B cell (primary cell): ENCODE data around the gene SLC39A11. TPM values are rescaled to one million over a fixed set of nuclear protein-coding genes. Genes with fewer than 3 reads are reported as not detected.

Source experiments
- ATAC-seq: fragments of 200-7000 bp; cut with Tn5 transposase; one replicate; pipeline ENCODE4 v1.10.0; 2021; ENCODE audit warnings: low read depth, mild to moderate bottlenecking, moderate number of reproducible peaks, moderate library complexity
- CTCF ChIA-PET: fragments of 350-600 bp; sonication (Branson Sonifier 250); formaldehyde crosslinking; loops from one replicate; lab custom pipeline; 2021; ENCODE audit warnings: antibody characterized with exemption, inconsistent platforms; lab: Charles Lee
- POLR2A ChIA-PET: fragments of 350-600 bp; sonication (Branson Sonifier 250); formaldehyde crosslinking; loops from one replicate; lab custom pipeline; 2021; ENCODE audit warnings: antibody characterized with exemption; lab: Charles Lee
- DNase-seq: peaks from one replicate; pipeline ENCODE4 v3.0.0; 2013
- H2AFZ ChIP-seq: 2 replicates; pipeline ENCODE4 v1.6.1; 2012; ENCODE audit warnings: mild to moderate bottlenecking, low read depth, low read length; ENCODE audit not compliant: insufficient read depth, poor library complexity, severe bottlenecking
- H3K27ac ChIP-seq, 2 donors: 1 replicate in 1 of 2; 2 replicates in 1 of 2; pipeline ENCODE4 v1.5.1; 2012 to 2013; ENCODE audit warnings: low read length in 2 of 2, mild to moderate bottlenecking in 2 of 2, moderate library complexity in 1 of 2
- H3K27me3 ChIP-seq, 4 experiments: fragments of 200-600 bp in 1 of 4; sonication (generic) in 1 of 4; replicated peaks in 1 of 4; 1 replicate in 2 of 4; 2 replicates in 2 of 4; pipeline versions ENCODE4 v1.6.1 to v1.7.0; 2013 to 2016; ENCODE audit warnings: low read length in 3 of 4, mild to moderate bottlenecking in 2 of 4, mixed read lengths in 1 of 4, moderate library complexity in 1 of 4; ENCODE audit not compliant: insufficient read depth in 4 of 4, control insufficient read depth in 3 of 4; ENCODE audit errors: control extremely low read depth in 1 of 4
- H3K36me3 ChIP-seq, 2 experiments: replicated peaks in 1 of 2; 1 replicate in 1 of 2; 2 replicates in 1 of 2; pipeline versions ENCODE4 v1.6.1 to v1.7.1; 2013; ENCODE audit warnings: low read length in 1 of 2; ENCODE audit not compliant: insufficient read depth in 2 of 2, control insufficient read depth in 1 of 2; ENCODE audit errors: control extremely low read depth in 1 of 2, extremely low read depth in 1 of 2
- H3K4me1 ChIP-seq, 2 donors: fragments of 200-600 bp in 1 of 2; sonication (generic) in 1 of 2; 1 replicate in 1 of 2; 2 replicates in 1 of 2; pipeline versions ENCODE4 v1.5.1 to v1.6.1; 2013 to 2017; ENCODE audit warnings: low read length in 2 of 2; ENCODE audit not compliant: control insufficient read depth in 2 of 2, insufficient read depth in 2 of 2
- H3K4me2 ChIP-seq: replicated peaks from 2 replicates; pipeline ENCODE3; 2012; ENCODE audit warnings: mild to moderate bottlenecking, low read depth, low read length; ENCODE audit not compliant: poor library complexity, severe bottlenecking
- H3K4me3 ChIP-seq, 5 experiments: fragments of 200-600 bp in 1 of 5; sonication (generic) in 1 of 5; 1 replicate in 3 of 5; 2 replicates in 2 of 5; pipeline versions ENCODE4 v1.5.1 to v1.7.0; 2011 to 2016; ENCODE audit warnings: low read length in 4 of 5, mild to moderate bottlenecking in 4 of 5, low read depth in 2 of 5, control low read depth in 1 of 5, moderate library complexity in 1 of 5; ENCODE audit not compliant: insufficient read depth in 1 of 5; ENCODE audit errors: control extremely low read depth in 1 of 5, extremely low read depth in 1 of 5
- H3K79me2 ChIP-seq: fragments of 200-600 bp; sonication (generic); one replicate; pipeline ENCODE4 v1.6.0; 2016; ENCODE audit warnings: low read length; ENCODE audit not compliant: control insufficient read depth, insufficient read depth
- H3K9ac ChIP-seq: fragments of 200-600 bp; sonication (generic); 2 replicates; pipeline ENCODE4 v1.6.1; 2017; ENCODE audit warnings: mild to moderate bottlenecking, low read length, moderate library complexity
- H3K9me3 ChIP-seq, 3 donors: one replicate each; pipeline versions ENCODE4 v1.6.1 to v1.7.1; 2013; ENCODE audit warnings: low read length in 2 of 3; ENCODE audit not compliant: control insufficient read depth in 2 of 3, insufficient read depth in 1 of 3; ENCODE audit errors: control extremely low read depth in 1 of 3
- H4K20me1 ChIP-seq: 2 replicates; pipeline ENCODE4 v1.6.0; 2012; ENCODE audit warnings: mild to moderate bottlenecking, low read length; ENCODE audit not compliant: insufficient read depth, control insufficient read depth, poor library complexity, severe bottlenecking
- H3K27ac Mint-ChIP-seq: one replicate; pipeline ENCODE4 v1.8.0; 2021; ENCODE audit warnings: mixed read lengths
- H3K27me3 Mint-ChIP-seq: one replicate; pipeline ENCODE4 v1.8.0; 2021; ENCODE audit warnings: mixed read lengths
- H3K4me1 Mint-ChIP-seq: one replicate; pipeline ENCODE4 v1.8.0; 2021; ENCODE audit warnings: mixed read lengths
- H3K4me3 Mint-ChIP-seq: one replicate; pipeline ENCODE4 v1.8.0; 2021; ENCODE audit warnings: mixed read lengths
- H3K9me3 Mint-ChIP-seq: one replicate; pipeline ENCODE4 v1.8.0; 2022; ENCODE audit warnings: mixed read lengths; ENCODE audit not compliant: insufficient read depth
- CTCF ChIP-seq: fragments of 200-600 bp; IDR thresholded peaks from one replicate; pipeline ENCODE4 v1.8.0; 2022; ENCODE audit warnings: antibody characterized with exemption, mild to moderate bottlenecking
- EZH2 ChIP-seq: IDR thresholded peaks from 2 replicates; pipeline ENCODE4 v1.6.1; 2012; ENCODE audit warnings: borderline replicate concordance, low read depth, mild to moderate bottlenecking, moderate library complexity, low read length; ENCODE audit not compliant: insufficient read depth, poor library complexity, severe bottlenecking
- WGBS: methylation state at CpG from one replicate; pipeline ENCODE4 v1.1.5; 2013; ENCODE audit warnings: missing lambda C conversion rate; ENCODE audit not compliant: insufficient coverage; 5-methylcytosine and 5-hydroxymethylcytosine counted together
- intact Hi-C: fragments of 100-400 bp; cut with micrococcal nuclease; formaldehyde crosslinking; loops from one replicate; pipeline ENCODE4 v1.10.0; 2022
- polyA plus RNA-seq: library from polyadenylated mRNA; depleted of rRNA; stranded (reverse); fragments of >200 nt; gene quantifications from 2 replicates; pipeline ENCODE4 v1.2.3, GENCODE V29; 2012
- total RNA-seq, 2 donors: library from RNA; stranded (reverse); fragments of 120-200 nt in 1 of 2; gene quantifications; 1 replicate in 1 of 2; 2 replicates in 1 of 2; pipeline versions ENCODE4 v1.2.3 to v1.2.4, GENCODE V29; 2013 to 2022

Gene SLC39A11
- total and polyA plus RNA-seq, 2 donors (not counting 1 experiment from before 2014, with no cell fraction given) = 6.9 to 39.6 TPM

GRCh38 chr17:72985882-72986720, 106.4 kb downstream of the SLC39A11 start:
- Mint-ChIP-seq H3K4me1 (peaks cover 3% of the 10 kb centered on the region), H3K27ac (no peak overlapping the region), H3K27me3 (no peaks in the 10 kb centered on the region), H3K9me3 (no peaks in the 10 kb centered on the region), H3K4me3 (no peak overlapping the region)
- Histone ChIP-seq H3K36me3 (no peaks in the 10 kb centered on the region), H3K9me3 (no peaks in the 10 kb centered on the region), H3K79me2 (no peaks in the 10 kb centered on the region), H3K9ac (no peak overlapping the region), H4K20me1 (no peaks in the 10 kb centered on the region), H3K27me3 (no peaks in the 10 kb centered on the region), H3K4me1 (peaks cover 0 to 4% of the 10 kb centered on the region in 2 donors), H3K27ac (no peak overlapping the region), H3K4me2 (no peak overlapping the region), H2AFZ (no peak overlapping the region), H3K4me3 (no peak overlapping the region)
- WGBS = 63% methylated on average over 8 of the region's 11 CpGs
- POLR2A ChIA-PET = no interaction called here
- DNase-seq (peak; percentile 59), ATAC-seq (no peak)
- TF ChIP-seq CTCF (peak; percentile 71), EZH2 (no peak)
- intact Hi-C loops = loop anchor here (1.0 to 5.0 kb wide), 2 partner anchors 170 to 259 kb away; no protein-coding TSS in a partner anchor
- CTCF ChIA-PET = interaction anchor here (0.7 to 2.4 kb wide), 11 partner anchors 9 to 426 kb away, joined by 3 to 32 read pairs (median 4); no protein-coding TSS in a partner anchor

- POLR2A ChIA-PET = no interaction called here
- DNase-seq = no peak
- intact Hi-C loops = loop anchor here (5.0 kb wide), 1 partner anchor 258 kb away; no protein-coding TSS in a partner anchor
These were observed 107.6 kb downstream of the SLC39A11 start for GRCh38 chr17:72984926-72985325.

More at GRCh38 chr17:72984926-72985325, 107.6 kb downstream of the SLC39A11 start:
- Mint-ChIP-seq H3K9me3 (no peaks in the 10 kb centered on the region), H3K4me3 (no peak overlapping the region), H3K27ac (peak overlapping the region; percentile 37), H3K27me3 (no peaks in the 10 kb centered on the region), H3K4me1 (peaks cover 3% of the 10 kb centered on the region)
- CTCF ChIA-PET = interaction anchor here (1.7 to 2.6 kb wide), 3 partner anchors 10 to 172 kb away, joined by 8 to 32 read pairs (median 11); no protein-coding TSS in a partner anchor
- H2AFZ ChIP-seq = no peak overlapping the region
- peaks cover 0 to 4% of the 10 kb centered on the region in 2 donors for H3K4me1 ChIP-seq
- 86% methylated on average over 6 of the region's 7 CpGs for whole genome bisulfite sequencing
- H3K36me3 ChIP-seq = no peaks in the 10 kb centered on the region
- H3K4me2 ChIP-seq = no peak overlapping the region
- H3K4me3 ChIP-seq = no peak overlapping the region
- no peaks in the 10 kb centered on the region for H3K9me3 ChIP-seq
- H3K27me3 ChIP-seq = no peaks in the 10 kb centered on the region
- H3K27ac ChIP-seq = no peak overlapping the region
- no peak overlapping the region for H3K9ac ChIP-seq
- H3K79me2 ChIP-seq = no peaks in the 10 kb centered on the region
- ATAC-seq = no peak
- TF ChIP-seq EZH2 (no peak), CTCF (no peak)
- H4K20me1 ChIP-seq = no peaks in the 10 kb centered on the region
